GM11168 (cell line): ENCODE measurements around the gene CACNG5.

Experiments
- in situ Hi-C: fragments of 300-500 bp; cut with MboI; formaldehyde crosslinking; loops from one replicate; pipeline ENCODE4 v1.12.0; 2022; ENCODE audit warnings: low sequenced_read_pairs; ENCODE audit not compliant: unreplicated experiment

Gene CACNG5

DNA sequence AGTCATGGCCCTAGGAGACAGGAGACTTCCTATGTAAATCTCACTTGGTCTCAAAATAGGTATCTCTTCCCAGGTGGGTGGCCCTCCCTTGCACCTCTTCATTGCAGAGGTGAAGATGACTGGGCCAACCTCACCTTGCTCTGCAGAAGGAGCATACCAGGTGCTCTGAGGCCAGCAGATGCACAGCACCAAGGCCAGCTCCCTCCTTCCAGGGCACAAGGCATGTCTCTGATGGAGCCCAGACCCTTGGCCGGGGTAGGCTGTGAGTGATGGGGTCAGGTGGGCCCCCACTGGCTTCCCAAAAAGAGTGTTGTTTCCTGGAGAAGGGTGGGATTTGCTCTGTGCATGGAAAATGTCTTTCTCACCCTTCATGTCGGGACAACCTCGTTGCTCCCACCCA is 12.8 kb downstream of the CACNG5 start:
- in situ Hi-C loops: no loop called here

DNA sequence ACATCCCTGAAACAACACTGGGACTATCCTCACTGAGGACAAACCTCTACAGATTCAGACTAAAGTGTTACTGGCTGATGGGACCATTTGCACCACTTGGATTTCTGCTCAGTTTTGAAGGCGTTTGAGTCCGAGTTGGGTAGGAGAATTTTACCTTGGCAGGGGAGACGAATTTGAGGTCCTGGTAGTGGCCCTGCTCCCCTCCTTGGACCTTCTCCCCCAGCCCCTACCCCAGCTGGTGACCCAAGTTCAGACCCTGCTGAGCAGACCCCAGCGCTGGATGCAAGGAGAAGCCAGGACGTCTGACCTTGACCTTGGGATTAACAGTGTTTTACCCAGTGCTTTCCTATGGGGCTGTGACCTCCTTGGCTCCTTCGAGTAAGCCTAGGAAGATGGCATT is 13.6 kb downstream of the CACNG5 start:
- in situ Hi-C loops: no loop called here

DNA sequence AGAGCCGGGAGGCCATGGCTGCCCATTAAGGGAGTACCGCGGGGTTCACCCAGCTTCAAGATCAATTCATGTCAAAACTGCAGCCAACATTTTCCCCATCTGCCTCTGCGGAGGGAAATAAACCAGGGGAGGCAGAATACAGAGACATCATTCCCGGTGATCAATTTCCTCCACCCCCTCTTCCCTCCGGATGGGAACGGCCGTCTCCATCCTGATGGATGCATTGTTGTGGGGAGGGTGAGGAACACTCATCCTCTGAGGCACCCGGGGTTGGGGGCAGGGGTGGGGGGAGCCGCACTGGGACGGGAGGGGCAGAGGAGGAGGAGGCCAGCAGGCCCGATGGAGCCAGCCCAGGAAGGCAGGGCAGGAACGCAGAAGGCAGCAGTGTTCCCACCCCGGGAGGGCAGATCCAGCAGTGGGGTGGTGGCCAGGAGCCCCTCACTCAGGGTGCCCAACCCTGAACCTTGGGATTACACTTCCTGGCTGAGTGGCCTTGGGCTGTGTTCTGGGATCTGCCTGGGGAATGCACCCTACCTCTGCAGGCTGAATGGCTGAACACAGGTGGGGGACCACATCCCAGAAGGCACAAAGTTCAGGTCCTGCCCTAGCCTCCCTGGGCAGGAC is 14.2 kb downstream of the CACNG5 start:
- in situ Hi-C loops: no loop called here

DNA sequence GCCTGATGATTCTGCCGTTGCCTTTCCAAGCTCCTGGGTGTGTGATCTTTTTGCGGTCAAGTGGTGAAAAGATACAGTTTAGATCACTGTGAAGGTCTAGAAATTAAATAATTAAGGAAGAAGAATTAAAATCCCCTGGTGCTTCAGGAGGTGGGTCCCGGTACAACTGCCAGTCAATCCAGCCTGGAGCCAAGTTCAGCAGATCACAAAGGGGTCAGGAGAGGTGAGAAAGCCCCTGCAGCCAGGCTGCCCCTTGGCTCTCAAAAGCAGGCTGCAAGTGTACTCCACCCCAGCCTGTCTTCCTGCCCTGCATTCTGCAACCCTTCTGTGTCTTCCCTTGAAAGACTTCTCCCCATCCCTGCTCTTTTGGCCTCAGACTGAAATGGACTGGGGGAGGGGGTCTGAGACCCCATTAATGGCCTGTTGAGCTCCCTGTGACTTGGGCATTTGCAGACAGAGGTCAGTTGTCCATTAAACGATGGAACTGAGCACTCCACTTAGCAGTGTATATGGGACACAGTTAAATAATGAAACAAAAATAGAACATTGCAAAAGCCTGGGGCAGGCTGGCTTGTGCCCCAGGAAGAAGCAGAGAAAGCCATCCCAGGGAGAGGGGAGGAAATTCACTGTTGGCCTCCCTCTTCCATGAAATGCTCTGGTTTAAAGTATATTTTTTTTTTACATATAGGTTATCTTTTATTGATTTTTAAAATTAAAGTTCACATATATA is 15.1 kb downstream of the CACNG5 start:
- in situ Hi-C loops: no loop called here

DNA sequence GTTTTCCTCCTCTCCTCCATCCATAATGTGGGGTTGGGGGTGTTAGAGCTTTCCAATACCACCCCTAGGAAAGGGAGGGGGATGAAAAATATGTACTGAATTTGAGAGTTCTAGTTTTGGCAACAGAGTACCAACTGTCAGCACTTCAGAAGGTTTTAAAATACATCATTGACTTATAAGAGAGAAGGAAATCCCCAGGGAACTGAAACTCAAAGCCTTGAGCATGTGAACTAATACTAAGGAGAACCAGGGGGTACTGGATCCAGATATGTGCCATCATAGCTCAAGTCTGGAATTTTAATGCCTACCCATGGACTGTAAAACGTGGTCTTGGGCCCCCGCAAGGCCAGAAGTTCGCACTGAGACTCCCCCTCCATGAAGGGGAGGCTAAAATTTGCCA is 15.8 kb downstream of the CACNG5 start:
- in situ Hi-C loops: no loop called here

DNA sequence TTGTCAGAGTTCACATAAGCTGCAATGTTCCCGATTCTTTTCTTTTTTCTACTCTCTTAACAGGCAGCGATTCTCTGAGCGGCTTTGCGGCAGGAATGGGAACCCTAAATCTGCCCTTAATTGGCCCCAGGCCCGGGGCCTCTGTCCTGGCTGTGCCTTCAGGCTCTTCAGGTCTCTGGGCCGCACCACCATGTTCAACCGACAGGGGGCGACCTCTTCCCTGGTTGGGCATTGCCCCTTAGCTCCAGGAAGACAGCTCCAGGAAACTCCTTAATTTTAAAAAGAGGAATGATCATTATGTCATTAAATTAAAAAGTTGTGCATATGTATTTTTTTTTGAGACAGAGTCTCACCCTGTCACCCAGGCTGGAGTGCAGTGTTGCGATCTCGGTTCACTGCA is 20.3 kb downstream of the CACNG5 start:
- in situ Hi-C loops: no loop called here

DNA sequence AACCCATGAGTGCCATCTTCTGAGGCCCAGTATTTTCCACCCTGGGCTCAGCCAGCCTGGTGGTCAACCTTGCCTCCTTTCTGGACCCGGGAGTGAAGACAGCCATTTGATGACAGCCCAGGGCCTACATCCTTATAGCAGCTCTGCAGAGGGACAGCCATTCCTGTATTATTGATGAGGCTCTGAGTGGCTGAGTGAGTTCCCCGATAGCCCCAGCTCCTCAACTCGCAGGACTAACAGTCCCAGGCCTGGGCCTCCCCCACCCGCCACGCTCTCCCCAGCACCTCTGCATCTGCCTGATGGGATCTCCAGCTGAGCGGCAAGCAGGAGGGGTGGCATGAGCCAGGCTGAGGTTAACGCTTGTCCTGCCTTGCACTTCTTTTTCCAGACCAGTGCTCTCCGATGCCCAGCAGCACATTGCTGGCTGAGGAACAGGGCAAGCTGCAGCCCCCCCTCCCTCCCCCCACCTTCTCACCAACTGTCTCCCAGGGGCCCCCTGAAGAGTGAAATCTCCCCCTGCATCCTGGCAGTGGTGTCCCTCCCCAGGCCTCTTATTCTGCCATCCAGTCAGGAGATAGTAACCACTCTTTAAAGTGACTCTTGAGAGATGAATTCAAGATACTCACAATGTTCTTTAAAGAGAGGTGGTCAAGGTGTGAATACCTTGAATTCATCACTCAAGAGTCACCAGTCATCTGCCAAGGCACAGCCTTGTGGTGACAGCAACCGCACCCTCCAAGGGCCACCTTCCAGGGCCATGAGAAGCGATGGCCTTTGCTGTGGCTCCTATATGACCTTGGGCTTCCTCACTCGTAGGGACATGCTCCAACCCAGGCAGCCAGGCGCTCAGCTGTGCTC is 23.5 kb downstream of the CACNG5 start:
- in situ Hi-C loops: no loop called here

DNA sequence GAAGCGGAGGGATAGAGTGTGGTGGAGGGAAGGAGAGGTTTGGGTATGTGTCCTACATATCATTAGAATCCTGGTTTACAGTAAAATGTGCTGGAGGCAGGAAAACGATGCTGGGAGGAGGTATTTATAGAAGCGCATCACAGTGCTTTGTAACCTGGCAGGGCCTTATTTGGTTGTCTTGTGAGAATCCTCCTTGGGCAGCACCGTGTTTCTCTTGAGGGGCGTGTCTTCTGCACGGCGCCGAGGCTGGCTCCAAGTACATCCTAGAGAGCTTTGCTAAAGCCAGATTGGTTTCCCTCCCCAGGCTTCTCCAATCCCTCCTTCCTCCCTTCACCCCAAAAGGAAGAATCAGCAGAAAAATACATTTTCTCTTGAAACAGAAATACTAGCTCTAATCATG is 24.4 kb downstream of the CACNG5 start:
- in situ Hi-C loops: no loop called here

DNA sequence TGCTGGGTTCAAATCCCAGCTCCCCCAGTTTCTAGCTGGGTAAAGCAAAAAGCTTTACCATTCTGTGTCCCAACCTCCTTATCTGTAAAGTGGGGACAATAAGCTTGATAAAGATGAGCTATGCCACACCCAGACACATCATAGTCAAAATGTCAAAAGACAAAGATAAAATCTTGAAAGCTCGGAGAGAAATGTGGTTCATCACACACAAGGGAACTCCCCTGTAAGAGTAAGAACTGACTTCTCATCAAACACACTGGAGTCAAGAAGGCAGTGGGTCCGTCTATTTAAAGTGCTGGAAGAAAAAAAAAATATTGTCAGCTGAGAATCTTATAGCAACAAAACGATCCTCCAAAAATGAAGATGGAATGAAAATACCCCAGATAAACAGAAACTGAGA is 25.3 kb downstream of the CACNG5 start:
- in situ Hi-C loops: no loop called here

DNA sequence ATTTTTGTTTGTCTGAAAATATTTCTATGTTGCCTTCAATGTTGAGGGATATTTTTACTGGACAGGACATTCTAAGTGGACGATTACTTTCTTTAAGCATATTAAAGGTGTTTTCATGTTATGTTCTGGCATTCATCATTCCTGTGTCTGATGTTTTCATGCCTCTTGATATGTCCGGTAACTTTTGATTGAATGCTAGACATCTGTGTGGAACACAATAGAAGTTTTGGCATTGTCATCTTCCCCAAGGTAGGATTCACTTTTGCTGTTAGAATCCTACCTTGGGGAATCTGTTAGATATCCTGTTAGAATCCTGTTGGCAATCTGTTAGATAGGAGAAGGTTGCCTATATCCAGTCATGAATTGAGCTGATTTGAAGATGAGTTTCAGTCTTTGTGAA is 28.9 kb downstream of the CACNG5 start:
- in situ Hi-C loops: no loop called here

DNA sequence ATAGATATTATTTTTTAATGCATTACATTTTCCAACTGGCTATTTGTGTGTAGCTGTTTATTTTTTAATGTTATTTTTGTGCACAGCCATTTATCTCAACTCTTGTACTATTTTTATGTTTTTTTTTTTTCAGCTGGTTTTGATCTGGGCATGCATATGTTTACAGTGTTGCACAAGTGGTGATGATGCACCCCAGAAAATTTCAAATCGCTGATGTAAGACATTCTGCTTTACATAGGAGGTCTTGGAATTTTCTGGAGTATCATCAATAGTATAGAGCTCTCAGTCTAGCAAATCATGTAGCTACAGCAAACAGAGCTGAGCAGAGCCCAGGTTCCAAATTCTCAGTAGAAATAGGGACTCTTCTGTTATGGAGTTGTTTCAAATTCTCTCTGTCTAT is 30.2 kb downstream of the CACNG5 start:
- in situ Hi-C loops: no loop called here

DNA sequence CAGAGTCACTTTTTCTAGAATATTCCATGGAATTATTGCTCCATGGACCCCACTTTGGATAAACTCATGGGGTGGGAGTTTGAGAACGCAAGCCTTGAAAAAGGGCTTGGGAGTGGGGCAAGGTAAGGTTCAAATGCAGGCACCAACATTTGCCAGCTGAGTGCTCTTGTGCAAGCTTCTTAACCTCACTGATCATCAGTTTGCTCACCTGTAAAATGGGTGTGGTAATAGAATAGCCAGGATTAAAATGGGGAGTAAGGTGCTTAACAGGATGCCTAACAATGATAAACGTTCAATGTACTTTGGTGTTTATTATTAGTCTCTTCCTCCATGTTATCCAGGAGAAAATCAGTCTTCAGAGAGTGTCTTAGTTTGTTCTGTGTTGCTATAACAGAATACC is 39.0 kb downstream of the CACNG5 start:
- in situ Hi-C loops: no loop called here

DNA sequence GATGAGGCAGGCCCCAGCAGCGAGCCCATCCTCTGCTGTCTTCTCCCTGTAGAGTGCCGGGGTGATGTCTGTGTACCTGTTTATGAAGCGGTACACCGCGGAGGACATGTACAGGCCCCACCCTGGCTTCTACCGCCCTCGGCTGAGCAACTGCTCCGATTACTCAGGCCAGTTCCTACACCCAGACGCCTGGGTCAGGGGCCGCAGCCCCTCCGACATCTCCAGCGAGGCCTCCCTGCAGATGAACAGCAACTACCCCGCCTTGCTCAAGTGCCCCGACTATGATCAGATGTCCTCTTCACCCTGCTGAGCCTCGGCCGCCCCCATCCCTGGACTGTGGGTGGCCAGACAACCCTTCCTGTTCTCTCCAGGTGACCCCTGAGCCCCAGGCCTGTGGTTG is 50.0 kb downstream of the CACNG5 start:
- in situ Hi-C loops: no loop called here

DNA sequence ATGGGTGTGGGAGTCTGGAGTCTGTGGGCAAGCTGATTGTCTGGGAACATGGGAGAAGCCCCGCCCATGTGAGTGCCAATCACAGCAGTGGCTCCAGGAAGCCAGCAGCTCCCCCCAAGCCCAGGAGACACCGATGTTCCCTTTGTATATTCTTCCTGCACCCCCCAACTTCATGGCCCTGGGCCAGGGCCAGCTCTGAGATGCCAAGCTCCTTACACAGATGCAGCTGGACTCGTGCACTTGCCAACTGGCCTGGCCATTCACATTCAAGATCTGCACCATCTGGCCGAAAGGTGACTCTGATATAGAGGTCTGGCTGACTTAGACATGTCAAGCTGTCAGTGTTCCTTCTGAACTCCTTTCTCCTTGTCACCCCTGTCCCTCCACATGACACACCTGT is 50.5 kb downstream of the CACNG5 start:
- in situ Hi-C loops: no loop called here

DNA sequence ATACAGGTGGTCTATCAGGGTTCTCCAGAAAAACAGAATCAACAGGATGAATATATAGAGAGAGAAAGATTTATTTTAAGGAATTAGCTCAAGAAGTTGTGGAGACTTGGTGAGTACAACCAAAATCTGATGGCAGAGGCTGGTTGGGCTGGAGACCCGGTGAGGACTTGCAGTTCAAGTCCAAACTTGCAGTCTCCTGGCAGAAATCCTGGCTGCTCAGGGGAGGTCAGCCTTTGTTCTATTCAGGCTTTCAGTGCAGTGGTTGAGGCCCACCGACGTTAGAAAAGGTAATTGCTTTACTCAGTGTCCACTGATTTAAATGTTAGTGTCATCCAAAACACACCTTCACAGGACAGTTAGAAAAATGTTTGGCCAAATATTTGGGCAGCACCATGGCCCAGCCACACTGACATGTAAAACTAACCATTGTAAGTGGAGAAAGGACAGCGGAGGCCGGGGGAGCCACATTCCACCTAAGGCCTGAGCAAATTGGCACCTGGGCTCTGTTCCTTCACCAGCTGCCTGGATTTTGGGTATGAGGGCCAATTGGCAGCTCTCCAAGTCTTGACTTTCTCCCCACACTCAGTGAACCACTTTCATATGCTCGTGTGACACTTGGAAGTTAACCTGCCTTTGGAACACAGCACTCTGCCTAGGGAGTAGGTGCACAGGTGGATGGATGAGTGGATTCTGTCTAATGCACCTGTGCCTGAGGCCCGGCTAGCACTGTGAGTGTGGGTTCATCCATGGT is 54.7 kb downstream of the CACNG5 start:
- in situ Hi-C loops: loop anchor here (10.0 kb wide), 1 partner anchor 145 kb away; no protein-coding TSS in a partner anchor

DNA sequence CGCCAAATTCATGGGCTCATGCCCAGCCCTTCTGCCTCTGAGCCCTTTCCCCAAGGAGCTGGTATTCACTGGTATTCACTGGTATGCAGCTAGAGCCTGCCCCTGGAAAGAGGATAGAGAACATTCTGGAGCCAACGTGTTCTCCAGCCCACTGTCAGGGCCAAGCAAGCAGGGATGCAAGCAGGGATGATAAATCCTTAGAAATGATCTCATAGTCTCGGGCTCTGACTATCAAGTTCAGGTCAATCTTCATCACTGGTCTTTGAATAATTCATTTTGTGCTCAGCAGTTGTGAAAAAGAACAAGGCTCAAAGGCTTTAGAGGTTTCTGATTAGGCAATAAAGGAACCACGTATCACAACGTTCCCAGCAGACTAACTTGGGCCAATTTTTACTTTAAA is 57.3 kb downstream of the CACNG5 start:
- in situ Hi-C loops: loop anchor here (10.0 kb wide), 1 partner anchor 147 kb away; no protein-coding TSS in a partner anchor

DNA sequence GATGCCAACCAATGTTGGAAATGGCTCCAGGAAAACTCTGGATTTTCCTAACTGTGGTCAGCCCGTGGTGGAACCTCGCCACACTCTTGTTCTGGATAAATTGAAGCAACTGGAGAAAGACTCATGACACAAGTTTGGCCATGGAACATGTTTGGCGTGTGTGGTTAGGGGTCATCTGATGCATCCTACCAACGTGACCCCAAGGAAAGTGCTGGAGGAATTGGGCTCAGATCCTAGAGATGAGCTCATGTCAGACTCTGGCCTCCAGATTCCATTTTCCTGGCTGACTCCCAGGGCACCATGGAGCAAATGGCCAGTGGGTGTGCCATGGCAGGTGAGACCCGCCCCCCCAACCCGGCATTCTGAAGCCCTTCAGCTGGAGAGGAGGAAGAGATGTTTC is 58.5 kb downstream of the CACNG5 start:
- in situ Hi-C loops: loop anchor here (10.0 kb wide), 1 partner anchor 149 kb away; no protein-coding TSS in a partner anchor

DNA sequence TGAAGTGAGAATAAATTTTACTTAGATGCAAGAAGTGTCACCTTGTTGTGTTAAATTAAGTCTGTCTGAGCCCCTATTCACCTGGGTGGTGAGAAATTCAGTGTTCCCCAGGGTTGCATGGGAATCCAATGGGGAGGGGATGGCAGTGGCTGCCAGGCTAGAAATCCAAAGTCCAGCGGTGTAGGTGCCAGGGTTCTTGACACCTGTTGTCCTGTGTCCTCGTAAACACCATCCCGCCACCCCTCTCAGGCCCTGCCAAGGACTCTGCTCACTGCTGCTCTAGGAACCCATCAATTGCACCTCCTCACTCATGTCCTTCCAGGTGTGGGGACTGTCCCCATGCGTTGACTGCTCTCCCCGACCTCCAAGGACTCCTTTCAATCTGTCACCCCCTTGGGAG is 58.9 kb downstream of the CACNG5 start:
- in situ Hi-C loops: loop anchor here (10.0 kb wide), 1 partner anchor 149 kb away; no protein-coding TSS in a partner anchor

DNA sequence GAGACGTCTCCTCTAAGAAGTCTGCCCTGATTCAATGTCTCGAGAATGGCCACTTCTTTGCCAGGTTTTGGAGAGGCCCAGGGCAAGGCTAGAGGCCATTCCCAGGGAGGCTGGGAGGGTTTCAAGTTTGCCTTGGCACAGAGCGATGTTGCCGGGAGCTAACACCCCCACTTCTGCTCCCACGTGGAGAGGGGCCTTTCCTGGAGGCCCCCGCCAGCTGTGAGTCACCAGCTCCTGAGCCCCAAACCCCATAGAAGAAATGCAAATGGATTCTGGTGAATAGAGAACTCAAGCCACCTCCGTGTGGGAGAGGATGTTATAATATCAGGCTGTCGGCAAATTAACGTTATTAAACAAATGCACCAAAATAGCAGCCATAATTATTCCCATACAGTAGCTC is 62.2 kb downstream of the CACNG5 start:
- in situ Hi-C loops: loop anchor here (10.0 kb wide), 1 partner anchor 152 kb away; no protein-coding TSS in a partner anchor

DNA sequence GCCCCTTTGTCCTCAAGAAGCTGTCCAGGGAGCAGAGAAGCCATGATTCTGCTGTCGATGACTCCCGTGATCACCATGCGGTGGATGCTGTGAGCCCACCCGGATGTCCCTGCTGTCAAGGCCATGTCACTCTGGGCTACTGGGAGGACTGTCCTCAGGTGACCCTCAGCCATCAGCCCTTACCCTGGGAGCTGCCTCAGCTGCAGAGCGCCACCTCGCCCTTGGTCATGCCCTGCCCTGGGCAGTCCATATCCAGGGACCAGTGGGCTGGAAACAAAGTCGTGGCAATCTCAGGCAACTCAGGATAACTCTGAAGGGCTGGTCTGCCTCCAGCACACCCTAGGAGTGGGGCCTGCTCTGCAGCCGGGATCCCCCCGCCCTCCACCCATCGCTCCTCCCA is 63.6 kb downstream of the CACNG5 start:
- in situ Hi-C loops: loop anchor here (10.0 kb wide), 1 partner anchor 154 kb away; no protein-coding TSS in a partner anchor
